ENCODE data around the gene TRPC4AP.

Gene TRPC4AP

DNA sequence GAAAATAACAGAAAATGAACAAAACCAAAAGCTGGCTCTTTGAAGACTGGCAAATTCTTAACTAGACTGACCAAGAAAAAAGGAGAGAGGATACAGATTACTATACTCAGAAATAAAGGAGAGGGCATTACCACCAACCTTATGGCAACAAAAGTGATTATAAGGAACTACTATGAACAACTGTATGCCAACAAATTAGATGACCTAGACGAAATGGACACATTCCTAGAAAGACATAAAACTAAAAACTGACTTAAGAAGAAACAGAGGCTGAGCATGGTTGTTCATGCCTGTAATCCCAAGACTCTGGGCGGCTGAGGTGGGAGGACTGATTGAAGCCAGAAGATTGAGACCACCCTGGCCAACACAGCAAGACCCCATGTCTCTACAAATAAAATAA, 33.5 kb downstream of the TRPC4AP start:
- no peak for DNase-seq (ENCODE audit: low read depth)

DNA sequence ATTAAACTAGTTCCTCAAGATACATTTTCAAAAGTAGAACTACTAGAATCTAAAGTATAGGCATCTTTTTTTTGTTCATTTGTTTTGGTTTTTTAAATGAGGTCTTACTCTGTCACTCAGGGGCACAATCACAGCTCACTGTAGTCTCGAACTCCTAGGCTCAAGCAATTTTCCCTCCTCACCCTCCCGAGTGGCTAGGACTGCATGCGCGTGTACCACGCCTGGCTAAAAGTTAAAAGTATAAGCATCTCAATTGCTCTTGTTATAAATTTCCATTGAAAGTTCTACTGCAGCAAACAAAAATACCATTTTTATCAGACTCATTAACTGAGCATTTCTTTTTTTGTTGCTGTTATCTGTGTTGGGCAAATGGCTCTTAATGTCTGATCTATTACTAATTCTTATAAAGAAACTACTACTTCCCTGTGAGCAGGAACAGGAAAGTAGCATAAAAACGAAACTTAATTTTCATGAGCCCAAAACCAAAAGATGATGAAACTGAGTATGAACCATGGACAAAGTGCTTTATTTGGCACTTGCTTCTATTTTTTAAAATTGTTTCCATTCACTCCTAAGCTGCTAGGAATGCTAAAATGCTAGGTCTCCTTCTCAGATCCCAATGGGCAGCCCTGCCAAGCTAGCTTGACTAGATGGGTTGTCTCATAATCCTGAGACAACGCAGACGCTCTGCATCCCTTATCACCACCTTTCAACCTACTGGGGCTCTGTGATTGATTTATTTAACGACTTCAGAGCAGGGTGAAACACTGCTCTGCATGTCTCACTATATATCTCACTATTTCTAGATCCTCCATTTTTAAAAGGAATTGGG, 36.9 kb downstream of the TRPC4AP start:
- DNase-seq (ENCODE audit: low read depth) = peak; percentile 83

DNA sequence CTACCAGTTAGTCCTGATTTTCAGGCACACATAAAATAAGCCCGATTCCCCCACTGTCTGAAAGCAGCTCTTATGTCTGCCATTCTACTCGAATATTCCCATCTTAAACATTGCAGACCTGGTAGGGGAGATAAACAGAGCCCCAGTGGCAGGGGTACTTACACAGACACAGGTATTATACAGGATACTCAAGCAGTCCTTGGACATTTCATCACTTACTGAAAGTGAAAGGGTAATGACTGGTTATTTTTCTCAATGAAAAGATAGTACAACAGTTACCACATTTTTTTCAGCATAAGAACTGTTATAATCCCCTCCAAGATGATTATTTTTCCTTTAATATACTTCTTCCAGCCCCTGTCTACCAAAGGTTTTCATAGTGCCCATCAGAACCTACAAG, 37.8 kb downstream of the TRPC4AP start:
- DNase-seq (ENCODE audit: low read depth) = no peak

DNA sequence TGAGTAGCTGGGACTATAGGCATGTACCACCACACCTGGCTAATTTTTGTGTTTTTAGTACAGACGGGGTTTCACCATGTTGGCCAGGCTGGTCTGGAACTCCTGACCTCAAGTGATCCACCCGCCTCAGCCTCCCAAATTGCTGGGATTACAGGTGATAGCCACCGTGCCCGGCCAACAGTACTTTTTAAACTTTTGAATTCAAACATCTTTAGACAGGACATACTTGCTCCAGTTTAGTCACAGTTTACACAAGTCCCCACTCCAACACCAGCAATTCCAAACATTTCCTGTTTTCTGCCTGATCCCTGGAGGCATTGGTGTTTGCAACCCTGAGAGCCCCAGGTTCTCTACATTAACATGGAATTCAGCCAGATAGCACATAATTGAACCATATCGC, 40.0 kb downstream of the TRPC4AP start:
- peak; percentile 38 for DNase-seq (ENCODE audit: low read depth)

DNA sequence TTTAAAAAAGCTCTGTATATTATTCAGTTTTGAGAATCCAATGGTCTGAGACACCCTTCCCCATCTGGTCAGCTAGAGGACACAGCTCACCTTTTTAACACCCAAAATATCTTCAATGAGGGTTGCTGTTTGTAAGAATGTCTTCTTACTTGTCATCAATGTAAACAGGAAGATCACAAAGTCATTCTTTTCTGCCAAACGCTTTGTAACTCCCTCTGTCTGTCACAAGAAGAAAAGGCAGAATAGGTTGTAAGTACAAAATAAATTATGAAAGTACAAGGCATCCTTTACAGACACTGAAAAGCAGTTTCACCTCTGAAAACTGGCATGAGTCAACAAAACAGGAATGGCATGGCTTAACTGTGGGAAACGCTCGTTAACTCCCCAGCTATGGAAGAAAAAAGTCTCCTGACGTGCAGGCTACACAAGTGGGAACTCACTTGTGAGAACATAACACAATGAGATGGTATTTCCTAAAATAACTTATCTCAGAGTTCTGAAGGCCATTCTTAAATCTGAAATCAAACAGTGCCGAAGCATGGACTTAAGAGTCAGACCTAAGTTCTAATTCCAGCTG, 42.7 kb downstream of the TRPC4AP start:
- peak; percentile 91 for DNase-seq (ENCODE audit: low read depth)

DNA sequence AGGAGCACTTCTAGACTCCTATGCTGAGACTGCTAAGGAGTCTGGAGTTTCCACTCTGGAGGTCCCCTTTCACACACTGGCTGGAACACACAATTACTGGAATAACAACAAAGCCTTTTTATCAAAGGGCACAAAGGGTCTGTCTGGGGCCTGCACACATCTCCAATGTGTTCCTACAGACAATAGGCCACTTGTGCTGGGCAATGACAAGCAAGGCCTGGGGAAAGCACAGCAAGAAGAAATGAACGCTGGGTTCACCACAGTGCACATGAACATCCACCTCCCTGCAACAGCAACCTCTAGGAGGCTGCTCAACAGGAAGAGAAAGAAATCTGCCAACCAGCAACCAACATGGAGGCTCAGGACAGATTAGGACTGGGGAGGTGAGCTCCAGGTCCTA, 43.9 kb downstream of the TRPC4AP start:
- DNase-seq (ENCODE audit: low read depth) = no peak

DNA sequence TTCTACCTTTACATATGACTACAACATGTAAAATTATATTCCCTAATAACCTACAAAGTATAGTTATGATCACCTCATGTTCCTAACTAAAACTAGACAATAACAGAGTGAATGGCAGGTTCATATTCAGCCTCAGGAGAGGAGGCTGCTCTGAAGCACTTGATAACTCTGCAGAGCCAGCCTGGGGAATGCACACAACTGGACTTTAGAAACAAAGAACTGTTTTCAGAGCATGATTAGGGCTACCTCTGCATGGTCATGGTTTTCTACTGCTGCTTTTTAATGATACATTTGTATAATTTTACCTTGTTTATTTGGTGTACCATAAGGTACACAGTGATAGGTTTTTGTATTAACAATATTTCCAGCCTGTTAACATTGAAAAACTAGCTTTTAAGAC, 50.3 kb downstream of the TRPC4AP start:
- no peak for DNase-seq (ENCODE audit: low read depth)

DNA sequence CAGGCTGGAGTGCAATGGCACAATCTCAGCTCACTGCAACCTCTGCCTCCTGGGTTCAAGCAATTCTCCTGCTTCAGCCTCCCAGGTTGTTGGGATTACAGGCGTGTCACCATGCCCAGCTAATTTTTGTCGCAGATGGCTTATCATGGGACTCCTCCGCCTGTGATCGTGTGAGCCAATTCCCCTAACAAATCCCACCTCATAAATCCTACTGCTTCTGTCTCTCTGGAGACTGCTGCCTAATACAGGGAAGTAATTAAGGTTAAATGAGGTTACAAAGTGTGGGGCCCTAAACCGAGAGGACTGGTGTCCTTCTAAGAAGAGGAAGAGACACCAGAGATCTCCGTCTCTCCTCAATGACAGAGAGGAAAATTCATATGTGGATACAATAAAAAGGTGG, 52.0 kb downstream of the TRPC4AP start:
- DNase-seq (ENCODE audit: low read depth) = no peak

DNA sequence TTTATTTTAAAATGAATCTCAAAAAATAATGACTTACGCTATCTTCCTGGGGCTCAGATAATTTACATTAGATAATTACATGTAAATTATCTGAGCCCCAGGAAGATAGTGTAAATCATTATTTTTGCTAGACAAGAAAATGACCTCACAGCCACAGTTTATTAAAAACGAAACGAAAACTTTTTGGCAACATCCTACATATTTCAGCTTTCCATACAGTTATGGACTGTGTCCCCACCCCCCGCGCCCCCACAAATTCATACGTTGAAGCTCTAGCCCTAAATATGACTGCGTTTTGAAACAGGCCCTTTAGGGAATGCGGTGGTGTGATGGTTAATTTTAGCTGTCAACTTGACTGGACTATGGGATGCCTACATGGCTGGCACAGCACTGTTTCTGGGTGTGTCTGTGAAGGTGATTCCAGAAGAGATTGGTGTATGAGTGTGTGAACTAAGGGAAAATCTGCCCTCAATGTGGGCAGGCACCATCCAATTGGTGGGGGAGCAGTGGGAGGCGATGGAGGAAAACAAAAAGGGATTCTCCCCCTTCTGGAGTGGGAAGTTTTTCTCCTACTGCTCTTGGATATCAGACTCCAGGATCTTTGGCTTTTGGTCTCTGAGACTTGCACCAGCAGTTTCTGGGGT, 52.6 kb downstream of the TRPC4AP start:
- no peak for DNase-seq (ENCODE audit: low read depth)

DNA sequence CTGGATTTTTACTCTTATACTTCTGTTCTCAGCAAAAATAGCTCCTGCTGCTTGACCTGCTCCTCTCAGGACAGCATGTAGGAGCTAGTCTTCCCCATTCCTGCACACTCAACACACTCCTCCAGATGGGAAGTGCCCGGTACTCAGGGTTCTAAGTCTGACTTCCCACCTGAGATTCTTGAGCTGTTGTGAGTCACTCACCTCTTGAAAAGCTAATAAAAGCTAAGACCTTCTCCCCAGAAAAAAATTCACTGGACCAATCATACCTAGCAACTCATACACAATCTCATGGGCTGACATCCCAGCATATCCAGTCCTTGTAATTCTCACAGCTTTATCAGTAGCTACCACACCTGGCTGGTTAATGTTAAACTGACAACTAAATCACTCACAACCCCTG, 53.5 kb downstream of the TRPC4AP start:
- DNase-seq (ENCODE audit: low read depth) = no peak

DNA sequence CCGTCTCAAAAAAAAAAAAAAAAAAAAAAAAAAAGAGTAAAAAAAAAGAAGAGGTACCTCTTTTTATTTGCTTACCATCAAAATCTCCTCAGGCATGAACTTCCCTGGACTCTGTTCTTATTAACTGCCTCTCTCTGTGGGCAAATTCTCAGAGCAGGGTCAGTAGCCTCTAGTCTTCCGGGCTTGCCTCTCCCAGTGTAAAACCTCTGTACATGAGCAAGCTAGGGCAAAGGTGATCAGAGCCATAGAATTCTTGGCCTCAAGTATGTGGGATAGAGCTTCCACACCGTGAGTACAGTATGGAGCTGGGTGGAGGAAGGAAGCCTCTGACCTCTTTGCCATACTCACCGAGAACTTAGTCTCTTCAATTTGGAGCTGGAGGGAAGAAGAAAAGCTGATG, 58.5 kb downstream of the TRPC4AP start:
- no peak for DNase-seq (ENCODE audit: low read depth)

DNA sequence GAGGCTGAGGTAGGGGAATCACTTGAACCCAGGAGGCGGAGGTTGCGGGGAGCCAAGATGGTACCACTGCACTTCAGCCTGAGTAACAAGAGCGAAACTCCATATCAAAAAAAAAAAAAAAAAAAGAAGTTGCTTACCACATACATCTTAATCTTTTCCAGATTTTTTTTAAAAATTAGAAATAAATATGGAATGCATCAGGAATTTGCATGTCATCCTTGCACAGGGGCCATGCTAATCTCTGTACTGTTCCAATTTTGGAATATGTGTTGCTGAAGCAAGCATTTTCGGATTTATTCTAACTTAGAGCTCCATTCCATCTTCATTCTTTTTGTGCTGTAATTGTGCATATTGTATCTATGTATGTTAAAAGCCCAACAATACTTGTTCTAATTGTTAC, 62.5 kb downstream of the TRPC4AP start:
- DNase-seq (ENCODE audit: low read depth) = no peak

DNA sequence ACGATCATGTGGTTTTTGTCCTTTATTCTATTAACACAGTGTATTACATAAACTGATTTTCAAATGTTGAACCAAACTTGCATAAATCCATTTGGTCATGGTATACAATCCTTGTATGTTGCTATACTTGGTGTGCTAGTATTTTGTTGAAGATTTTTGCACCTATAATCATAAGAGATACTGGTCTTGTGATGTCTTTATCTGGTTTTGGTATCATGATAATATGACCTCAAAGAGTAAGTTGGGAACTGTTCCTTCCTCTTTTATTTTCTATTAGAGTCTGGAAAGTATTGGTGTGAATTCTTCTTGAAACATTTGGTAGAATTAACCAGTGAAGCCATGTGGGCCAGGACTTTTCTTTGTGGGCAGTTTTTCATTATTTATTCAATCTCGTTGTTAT, 65.3 kb downstream of the TRPC4AP start:
- DNase-seq (ENCODE audit: low read depth) = no peak

DNA sequence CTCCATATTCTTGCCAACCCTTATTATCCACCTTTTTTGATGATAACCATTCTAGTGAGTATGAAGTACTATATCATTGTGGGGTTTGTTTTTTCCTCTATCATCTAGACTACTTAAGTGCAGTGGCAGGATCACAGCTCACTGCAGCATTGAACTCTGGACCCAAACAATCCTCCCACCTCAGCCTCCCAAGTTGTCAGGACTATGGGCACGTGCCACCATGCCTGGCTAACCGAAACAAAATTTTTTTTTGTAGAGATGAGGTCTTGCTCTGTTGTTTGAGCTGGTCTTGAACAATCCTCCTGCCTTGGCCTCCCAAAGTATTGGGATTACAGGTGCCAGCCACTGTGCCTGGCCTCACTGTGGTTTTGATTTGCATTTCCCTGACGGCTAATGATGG, 67.5 kb downstream of the TRPC4AP start:
- DNase-seq (ENCODE audit: low read depth) = no peak

DNA sequence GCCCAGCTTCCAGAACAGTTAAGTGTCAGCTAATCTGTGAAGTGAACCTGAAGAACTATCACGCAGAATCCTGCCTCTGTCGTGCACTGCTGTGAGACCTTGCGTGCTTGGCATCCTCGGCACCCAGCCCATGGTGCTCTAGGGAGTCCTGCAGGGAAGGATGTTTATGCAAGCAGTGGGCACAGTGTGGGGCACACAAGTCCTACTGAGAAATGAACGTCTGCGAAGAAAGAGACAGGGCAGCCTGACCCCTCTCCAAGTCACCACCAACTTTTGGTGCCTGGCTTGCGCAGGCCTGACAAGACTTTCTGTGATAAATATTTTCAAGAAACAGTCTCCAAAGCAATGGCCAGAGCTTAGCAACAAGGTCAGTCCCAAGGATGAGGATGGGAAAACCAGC, 69.0 kb downstream of the TRPC4AP start:
- DNase-seq (ENCODE audit: low read depth) = no peak

DNA sequence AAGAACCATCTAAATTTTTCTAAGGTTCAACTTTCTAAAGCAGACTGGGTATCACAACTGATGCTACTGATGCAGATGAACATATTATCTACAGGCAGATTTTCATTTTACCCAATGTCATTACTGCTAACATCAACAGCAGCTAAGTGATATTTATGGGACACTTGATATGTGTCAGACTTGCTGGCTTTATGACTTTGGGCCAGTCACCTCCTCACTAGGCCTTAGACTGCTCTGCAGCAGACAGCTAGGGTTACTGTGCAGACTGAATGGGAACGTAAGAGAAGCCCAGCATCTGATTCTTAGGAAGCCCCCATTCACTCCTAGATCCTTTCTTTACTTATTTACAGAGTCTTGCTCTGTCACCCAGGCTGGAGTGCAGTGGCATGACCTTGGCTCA, 70.8 kb downstream of the TRPC4AP start:
- DNase-seq (ENCODE audit: low read depth) = no peak

DNA sequence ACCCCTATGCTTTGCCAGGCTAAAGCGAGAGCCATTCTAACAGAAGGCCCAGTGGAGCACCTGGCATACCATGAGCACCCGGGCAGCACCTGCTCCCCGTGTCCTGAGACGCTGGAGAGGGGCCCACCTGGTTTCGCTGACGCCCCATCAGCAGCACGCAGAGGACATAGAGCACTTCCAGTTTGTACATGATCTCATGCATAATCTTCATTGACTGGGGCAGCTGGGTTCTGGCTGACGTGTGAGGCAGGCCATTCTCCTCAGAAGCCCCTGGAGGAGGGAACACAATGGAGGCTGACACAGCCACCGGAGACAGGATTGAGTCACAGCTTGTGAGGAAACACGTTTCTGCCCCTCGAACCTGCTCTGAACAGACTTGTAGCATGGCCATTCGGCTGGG, 71.5 kb downstream of the TRPC4AP start:
- DNase-seq (ENCODE audit: low read depth) = no peak

DNA sequence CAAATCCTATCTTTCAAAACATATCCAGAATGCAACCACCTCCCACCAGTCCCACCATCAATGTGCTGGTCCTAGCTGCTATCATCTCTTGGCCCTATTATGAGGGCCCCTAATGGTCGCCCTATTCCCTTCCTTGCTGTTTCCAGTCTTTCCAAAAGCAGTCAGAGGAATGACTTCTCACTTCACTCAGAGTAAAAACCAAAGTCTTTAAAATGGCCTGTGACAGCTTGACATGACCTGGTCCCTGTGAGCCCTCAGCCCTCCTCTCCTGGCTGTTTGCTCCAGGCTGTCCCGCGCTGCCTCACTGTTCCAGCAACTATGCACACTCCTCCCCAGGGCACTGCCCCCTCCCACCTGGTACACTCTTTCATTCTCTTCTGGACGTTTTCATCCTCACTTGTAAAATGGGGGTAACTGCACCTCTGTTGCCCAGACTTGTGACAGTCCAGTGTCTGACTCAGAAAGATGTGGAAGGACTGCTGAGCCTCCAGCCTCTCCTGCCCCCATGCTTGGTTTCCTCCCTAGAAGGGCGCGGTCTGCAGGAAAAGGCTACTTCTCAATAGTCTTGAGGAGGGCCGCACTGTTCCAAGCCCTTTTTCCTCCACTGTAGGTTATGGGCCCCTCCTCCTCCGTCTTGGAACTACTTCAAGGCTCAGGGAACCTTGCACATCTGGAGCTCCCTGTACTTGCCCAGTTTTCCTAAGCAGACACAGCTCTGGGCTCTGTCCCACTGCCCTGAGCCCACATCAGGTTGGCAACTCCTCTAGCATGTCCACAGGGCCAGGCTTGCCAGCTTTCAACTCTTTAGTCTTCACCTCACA, 72.3 kb downstream of the TRPC4AP start:
- no peak for DNase-seq (ENCODE audit: low read depth)

DNA sequence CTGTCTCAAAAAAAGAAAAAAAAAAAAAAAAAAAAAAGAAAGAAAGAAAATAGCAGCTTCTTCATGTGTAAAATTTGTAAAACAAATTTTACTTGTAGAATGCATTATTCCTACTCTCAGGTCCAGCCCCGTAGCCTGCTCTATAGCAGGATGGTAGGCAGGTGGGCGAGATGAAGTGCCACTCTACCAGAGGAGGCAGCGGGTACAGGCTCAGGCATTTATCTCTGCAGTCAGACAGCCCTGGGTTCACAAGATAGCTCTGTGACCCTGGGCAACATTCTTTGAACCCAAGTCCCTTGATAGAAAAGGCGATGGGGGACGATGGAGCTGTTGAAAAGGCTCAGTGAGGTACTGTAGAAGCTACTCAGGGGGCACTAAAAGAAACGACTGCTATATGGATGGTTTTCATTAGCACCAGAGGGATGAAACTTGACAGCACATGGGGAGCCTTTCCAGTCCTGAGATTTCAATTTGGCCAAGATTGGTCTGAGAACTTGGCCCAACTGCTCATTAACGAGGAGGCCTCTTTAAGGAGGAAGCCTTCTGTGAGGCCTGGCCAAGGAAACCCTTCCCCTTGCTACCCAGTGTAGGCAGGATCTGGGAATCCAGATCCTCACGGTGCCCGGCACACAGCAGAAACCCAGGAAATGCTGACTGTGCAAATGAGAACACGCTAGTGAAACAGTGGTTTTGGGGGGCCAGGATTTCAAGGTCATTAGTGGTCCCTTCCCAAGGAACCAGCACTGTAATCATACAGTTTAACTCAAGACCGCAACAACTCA, 73.8 kb downstream of the TRPC4AP start:
- DNase-seq (ENCODE audit: low read depth) = no peak

DNA sequence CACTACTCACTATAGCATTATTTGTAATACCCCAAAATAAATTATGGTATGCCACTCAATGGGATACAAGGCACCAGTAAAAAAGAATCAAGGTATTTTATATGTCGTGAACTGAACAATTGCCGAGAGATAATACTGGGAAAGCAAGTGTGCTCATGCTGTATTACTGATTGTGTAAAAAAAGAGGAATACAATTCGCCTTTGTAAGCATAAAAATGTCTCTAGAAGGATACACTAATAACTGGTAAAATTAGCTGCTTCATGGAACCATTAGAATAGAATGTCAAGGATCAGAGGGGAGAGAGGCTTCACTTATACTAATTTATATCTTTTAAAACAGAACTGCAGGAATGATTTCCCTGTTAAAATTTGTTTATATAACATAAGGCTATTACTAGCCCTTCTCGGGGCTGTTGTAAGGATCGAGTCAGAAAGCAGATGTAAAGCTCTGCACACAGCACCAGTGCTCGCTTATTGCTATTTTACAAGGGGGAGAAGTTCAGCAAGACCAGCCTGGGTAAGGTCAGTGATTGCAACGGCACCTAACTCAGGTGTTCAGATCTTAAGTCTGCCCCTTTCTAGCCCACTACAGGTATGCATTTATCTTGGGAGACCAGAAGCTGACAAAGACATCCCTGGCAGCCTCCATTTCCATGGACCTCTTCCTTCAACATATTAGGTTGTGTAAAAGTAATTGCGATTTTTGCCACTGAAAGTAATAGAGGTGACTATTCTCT, 75.3 kb downstream of the TRPC4AP start:
- DNase-seq (ENCODE audit: low read depth) = no peak

DNA sequence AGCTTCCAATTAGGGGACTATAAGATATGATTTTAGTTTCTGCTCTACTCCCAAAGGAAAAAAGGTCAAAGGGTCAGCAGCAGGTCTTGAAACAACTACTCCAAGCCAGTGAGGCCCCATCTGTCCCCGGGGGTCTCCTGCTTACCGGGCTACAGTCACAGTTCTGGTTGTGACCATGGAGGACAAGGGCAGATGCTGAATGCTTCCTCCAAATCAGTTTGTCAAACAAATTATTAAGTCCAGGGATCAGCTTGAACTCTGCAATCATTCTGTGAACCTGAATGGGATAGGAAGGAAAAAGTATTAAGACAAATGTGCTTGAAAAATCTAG, 76.8 kb downstream of the TRPC4AP start:
- DNase-seq (ENCODE audit: low read depth) = no peak

All from amniotic epithelial cell (primary cell).